HepG2 (cell line): Measurements from ENCODE around the gene LTBR. TPM values are rescaled to one million over a fixed set of nuclear protein-coding genes. Genes with fewer than 3 reads are reported as not detected.
A peak's percentile ranks its signal among the peaks of the same experiment; 100 is the strongest.

ENCODE experiments used
- BRD4 ChIP-seq: sonication (generic); formaldehyde crosslinking; IDR thresholded peaks from 2 replicates; pipeline ENCODE4 v1.4.0; 2020; ENCODE audit warnings: missing genetic modification reagents
- CCDC6 ChIP-seq: sonication (generic); formaldehyde crosslinking; IDR thresholded peaks from 2 replicates; pipeline ENCODE4 v1.8.1; 2022; ENCODE audit warnings: mild to moderate bottlenecking, missing genetic modification reagents, moderate library complexity
- FOXP4 ChIP-seq: sonication (generic); formaldehyde crosslinking; IDR thresholded peaks from 2 replicates; pipeline ENCODE4 v1.4.0; 2020; ENCODE audit warnings: missing genetic modification reagents
- GZF1 ChIP-seq: sonication (generic); formaldehyde crosslinking; IDR thresholded peaks from 2 replicates; pipeline ENCODE4 v1.5.1; 2020; ENCODE audit warnings: mild to moderate bottlenecking, missing genetic modification reagents
- KAT7 ChIP-seq: IDR thresholded peaks from 2 replicates; pipeline ENCODE4 v1.6.1; 2018; ENCODE audit warnings: borderline replicate concordance, missing compliant biosample characterization
- KDM4B ChIP-seq: sonication (generic); formaldehyde crosslinking; IDR thresholded peaks from 2 replicates; pipeline ENCODE4 v1.4.0; 2020; ENCODE audit warnings: missing genetic modification reagents
- PLRG1 ChIP-seq: fragments of 450-650 bp; conservative IDR thresholded peaks from 2 replicates; pipeline ENCODE4 v1.6.1; 2016
- RFX1 ChIP-seq: fragments of 450-650 bp; IDR thresholded peaks from 2 replicates; pipeline ENCODE4 v1.6.1; 2017
- SCMH1 ChIP-seq: sonication (generic); formaldehyde crosslinking; IDR thresholded peaks from 2 replicates; pipeline ENCODE4 v1.9.0; 2021; ENCODE audit warnings: missing genetic modification reagents, mild to moderate bottlenecking, borderline replicate concordance
- WIZ ChIP-seq: sonication (generic); formaldehyde crosslinking; IDR thresholded peaks from 2 replicates; pipeline ENCODE4 v1.5.1; 2020; ENCODE audit warnings: mild to moderate bottlenecking, missing genetic modification reagents
- YEATS4 ChIP-seq: sonication (generic); formaldehyde crosslinking; IDR thresholded peaks from 2 replicates; pipeline ENCODE4 v1.4.0; 2020; ENCODE audit warnings: missing genetic modification reagents, borderline replicate concordance
- ZFAT ChIP-seq: sonication (generic); formaldehyde crosslinking; conservative IDR thresholded peaks from 2 replicates; pipeline ENCODE4 v1.8.1; 2023; ENCODE audit warnings: missing genetic modification reagents, inconsistent platforms
- ZNF12 ChIP-seq: sonication (generic); formaldehyde crosslinking; IDR thresholded peaks from 2 replicates; pipeline ENCODE4 v1.5.0; 2020; ENCODE audit warnings: missing genetic modification reagents
- ZNF530 ChIP-seq: sonication (generic); formaldehyde crosslinking; IDR thresholded peaks from 2 replicates; pipeline ENCODE4 v1.5.0; 2020; ENCODE audit warnings: low read depth, mild to moderate bottlenecking, missing genetic modification reagents
- ZNF614 ChIP-seq: IDR thresholded peaks from 2 replicates; pipeline ENCODE4 v1.6.1; 2018; ENCODE audit warnings: missing biosample characterization, missing genetic modification reagents, inconsistent platforms, borderline replicate concordance
- ZNF761 ChIP-seq: sonication (generic); formaldehyde crosslinking; conservative IDR thresholded peaks from 2 replicates; pipeline ENCODE4 v1.4.0; 2020; ENCODE audit warnings: mild to moderate bottlenecking, missing genetic modification reagents
- polyA plus RNA-seq, 8 experiments: library from polyadenylated mRNA; depleted of rRNA in 3 of 8; stranded (reverse) in 7 of 8; unstranded in 1 of 8; fragments of >200 nt; fragmentation: Illumina TruSeq in 4 of 8; extraction: Trizol in 4 of 8; gene quantifications; 2 replicates each; pipeline versions ENCODE4 v1.2.1 to v1.2.3, GENCODE V29; 2011 to 2016; ENCODE audit warnings: low read depth in 4 of 8, missing spikeins in 1 of 8, mixed read lengths in 1 of 8; ENCODE audit not compliant: insufficient read depth in 1 of 8
- total RNA-seq, 5 experiments: library from RNA; depleted of rRNA; stranded (reverse); fragments of >200 nt; fragmentation: Illumina TruSeq; extraction: Trizol; gene quantifications; 2 replicates each; pipeline ENCODE4 v1.2.3, GENCODE V29; 2016; ENCODE audit warnings: low read depth in 1 of 5
- TF ChIP-seq, protein P1 (sequence below): sonication (generic); formaldehyde crosslinking; IDR thresholded peaks from 2 replicates; pipeline ENCODE4 v1.4.0; 2020; ENCODE audit warnings: missing genetic modification reagents
- TF ChIP-seq, protein P2 (sequence below): sonication (generic); formaldehyde crosslinking; IDR thresholded peaks from 2 replicates; pipeline ENCODE4 v1.4.0; 2020; ENCODE audit warnings: missing genetic modification reagents, mild to moderate bottlenecking, borderline replicate concordance
- TF ChIP-seq, protein P3 (sequence below): sonication (generic); formaldehyde crosslinking; IDR thresholded peaks from 2 replicates; pipeline ENCODE4 v1.5.0; 2020; ENCODE audit warnings: mild to moderate bottlenecking, missing genetic modification reagents, moderate library complexity
- TF ChIP-seq, protein P4 (sequence below): IDR thresholded peaks from 2 replicates; pipeline ENCODE4 v1.6.1; 2016
- TF ChIP-seq, protein P5 (sequence below): sonication (generic); formaldehyde crosslinking; IDR thresholded peaks from 2 replicates; pipeline ENCODE4 v1.8.1; 2023; ENCODE audit warnings: missing genetic modification reagents, inconsistent platforms, borderline replicate concordance

The LTBR gene
- total and polyA plus RNA-seq, 2 of the 13 experiments (the other 11 are each of a cell fraction or from before 2014, with no cell fraction given): 31.4 to 34.8 TPM

DNA sequence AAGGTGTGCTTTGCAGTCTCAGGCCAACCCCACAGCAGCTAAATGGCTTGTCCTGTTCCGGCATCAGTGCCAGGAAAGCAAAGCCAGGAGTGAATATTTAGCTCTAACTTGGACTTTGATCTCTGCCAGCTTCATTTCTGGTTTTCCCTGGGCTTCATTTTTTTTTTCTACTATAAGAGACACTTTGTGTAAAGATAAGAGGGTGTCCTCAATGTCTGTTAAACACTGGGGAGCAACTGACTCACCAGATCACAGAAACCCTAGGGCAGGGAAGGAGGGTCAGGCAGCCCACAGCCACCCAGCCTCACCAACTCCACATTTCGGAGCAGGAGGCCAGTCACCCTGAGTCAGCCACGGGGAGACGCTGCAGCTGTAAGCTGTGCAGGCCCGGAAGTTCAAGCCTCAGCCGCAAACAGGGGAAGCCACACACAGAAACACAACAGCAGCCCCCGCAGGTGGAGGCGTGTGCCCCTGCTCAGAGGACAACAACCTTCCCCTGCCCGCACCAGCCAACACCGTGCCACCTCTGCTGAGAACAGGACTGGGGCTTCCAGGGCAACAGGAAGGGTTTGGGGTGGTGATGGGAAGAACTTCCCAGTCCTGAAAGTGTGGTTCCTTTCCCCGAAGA, 48.4 kb upstream of the LTBR start (continued):
- TF ChIP-seq ZNF614 (no peak), ZNF12 (CRISPR knock-in tag) (peak; percentile 43; the same call in 1 of the 2 replicates), YEATS4 (CRISPR knock-in tag) (peak; percentile 83), CCDC6 (CRISPR knock-in tag) (no peak), PLRG1 (no peak), WIZ (CRISPR knock-in tag) (no peak), ZNF530 (CRISPR knock-in tag) (no peak), KAT7 (CRISPR knock-in tag) (no peak; the same call in 1 of the 2 replicates), GZF1 (CRISPR knock-in tag) (no peak), FOXP4 (CRISPR knock-in tag) (peak; percentile 68; the same call in 1 of the 2 replicates), SCMH1 (CRISPR knock-in tag) (no peak), ZFAT (CRISPR knock-in tag) (no peak), BRD4 (peak; percentile 71; the same call in 1 of the 2 replicates), ZNF761 (CRISPR knock-in tag) (no peak), KDM4B (CRISPR knock-in tag) (no peak; the same call in 1 of the 2 replicates), RFX1 (no peak)
- TF ChIP-seq, protein P1, sequence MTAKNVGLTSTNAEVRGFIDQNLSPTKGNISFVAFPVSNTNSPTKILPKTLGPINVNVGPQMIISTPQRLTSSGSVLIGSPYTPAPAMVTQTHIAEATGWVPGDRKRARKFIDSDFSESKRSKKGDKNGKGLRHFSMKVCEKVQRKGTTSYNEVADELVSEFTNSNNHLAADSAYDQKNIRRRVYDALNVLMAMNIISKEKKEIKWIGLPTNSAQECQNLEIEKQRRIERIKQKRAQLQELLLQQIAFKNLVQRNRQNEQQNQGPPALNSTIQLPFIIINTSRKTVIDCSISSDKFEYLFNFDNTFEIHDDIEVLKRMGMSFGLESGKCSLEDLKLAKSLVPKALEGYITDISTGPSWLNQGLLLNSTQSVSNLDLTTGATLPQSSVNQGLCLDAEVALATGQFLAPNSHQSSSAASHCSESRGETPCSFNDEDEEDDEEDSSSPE: no peak
- TF ChIP-seq, protein P2, sequence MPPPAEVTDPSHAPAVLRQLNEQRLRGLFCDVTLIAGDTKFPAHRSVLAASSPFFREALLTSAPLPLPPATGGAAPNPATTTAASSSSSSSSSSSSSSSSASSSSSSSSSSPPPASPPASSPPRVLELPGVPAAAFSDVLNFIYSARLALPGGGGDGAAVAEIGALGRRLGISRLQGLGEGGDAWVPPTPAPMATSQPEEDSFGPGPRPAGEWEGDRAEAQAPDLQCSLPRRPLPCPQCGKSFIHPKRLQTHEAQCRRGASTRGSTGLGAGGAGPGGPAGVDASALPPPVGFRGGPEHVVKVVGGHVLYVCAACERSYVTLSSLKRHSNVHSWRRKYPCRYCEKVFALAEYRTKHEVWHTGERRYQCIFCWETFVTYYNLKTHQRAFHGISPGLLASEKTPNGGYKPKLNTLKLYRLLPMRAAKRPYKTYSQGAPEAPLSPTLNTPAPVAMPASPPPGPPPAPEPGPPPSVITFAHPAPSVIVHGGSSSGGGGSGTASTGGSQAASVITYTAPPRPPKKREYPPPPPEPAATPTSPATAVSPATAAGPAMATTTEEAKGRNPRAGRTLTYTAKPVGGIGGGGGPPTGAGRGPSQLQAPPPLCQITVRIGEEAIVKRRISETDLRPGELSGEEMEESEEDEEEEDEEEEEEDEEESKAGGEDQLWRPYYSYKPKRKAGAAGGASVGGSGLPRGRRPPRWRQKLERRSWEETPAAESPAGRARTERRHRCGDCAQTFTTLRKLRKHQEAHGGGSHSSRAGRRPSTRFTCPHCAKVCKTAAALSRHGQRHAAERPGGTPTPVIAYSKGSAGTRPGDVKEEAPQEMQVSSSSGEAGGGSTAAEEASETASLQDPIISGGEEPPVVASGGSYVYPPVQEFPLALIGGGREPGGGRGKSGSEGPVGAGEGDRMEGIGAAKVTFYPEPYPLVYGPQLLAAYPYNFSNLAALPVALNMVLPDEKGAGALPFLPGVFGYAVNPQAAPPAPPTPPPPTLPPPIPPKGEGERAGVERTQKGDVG (CRISPR knock-in tag): no peak
- TF ChIP-seq, protein P3, sequence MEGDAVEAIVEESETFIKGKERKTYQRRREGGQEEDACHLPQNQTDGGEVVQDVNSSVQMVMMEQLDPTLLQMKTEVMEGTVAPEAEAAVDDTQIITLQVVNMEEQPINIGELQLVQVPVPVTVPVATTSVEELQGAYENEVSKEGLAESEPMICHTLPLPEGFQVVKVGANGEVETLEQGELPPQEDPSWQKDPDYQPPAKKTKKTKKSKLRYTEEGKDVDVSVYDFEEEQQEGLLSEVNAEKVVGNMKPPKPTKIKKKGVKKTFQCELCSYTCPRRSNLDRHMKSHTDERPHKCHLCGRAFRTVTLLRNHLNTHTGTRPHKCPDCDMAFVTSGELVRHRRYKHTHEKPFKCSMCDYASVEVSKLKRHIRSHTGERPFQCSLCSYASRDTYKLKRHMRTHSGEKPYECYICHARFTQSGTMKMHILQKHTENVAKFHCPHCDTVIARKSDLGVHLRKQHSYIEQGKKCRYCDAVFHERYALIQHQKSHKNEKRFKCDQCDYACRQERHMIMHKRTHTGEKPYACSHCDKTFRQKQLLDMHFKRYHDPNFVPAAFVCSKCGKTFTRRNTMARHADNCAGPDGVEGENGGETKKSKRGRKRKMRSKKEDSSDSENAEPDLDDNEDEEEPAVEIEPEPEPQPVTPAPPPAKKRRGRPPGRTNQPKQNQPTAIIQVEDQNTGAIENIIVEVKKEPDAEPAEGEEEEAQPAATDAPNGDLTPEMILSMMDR (CRISPR knock-in tag): peak; percentile 92
- TF ChIP-seq, protein P4, sequence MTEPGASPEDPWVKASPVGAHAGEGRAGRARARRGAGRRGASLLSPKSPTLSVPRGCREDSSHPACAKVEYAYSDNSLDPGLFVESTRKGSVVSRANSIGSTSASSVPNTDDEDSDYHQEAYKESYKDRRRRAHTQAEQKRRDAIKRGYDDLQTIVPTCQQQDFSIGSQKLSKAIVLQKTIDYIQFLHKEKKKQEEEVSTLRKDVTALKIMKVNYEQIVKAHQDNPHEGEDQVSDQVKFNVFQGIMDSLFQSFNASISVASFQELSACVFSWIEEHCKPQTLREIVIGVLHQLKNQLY (CRISPR knock-in tag): no peak
- TF ChIP-seq, protein P5, sequence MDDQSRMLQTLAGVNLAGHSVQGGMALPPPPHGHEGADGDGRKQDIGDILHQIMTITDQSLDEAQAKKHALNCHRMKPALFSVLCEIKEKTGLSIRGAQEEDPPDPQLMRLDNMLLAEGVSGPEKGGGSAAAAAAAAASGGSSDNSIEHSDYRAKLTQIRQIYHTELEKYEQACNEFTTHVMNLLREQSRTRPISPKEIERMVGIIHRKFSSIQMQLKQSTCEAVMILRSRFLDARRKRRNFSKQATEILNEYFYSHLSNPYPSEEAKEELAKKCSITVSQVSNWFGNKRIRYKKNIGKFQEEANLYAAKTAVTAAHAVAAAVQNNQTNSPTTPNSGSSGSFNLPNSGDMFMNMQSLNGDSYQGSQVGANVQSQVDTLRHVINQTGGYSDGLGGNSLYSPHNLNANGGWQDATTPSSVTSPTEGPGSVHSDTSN (CRISPR knock-in tag): no peak
